ENCODE data around the gene ATP6V1E1.
"Not testable (repeated sequence)": the region's sequence is repeated elsewhere in the genome, so short reads cannot be mapped to it uniquely, and the experiment has no call there.

The ATP6V1E1 gene

DNA sequence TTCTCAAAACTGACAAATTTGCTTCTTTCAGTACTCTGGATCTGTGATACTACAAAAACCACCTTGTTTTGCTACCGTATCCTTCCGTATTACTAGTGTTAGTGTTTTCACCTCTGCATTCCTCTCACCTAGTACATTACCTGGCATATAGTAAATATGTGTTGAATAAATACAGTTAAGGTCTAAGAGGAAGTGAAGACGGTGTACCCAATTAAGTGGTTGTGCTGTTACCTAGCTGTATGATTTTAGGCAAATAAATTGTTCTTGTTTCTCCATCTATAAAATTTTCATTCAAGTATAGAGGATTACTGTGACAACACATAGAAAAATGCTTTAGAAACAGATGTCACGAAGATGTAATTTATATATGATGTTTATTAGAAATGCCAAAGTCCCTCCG is 18.9 kb upstream of the ATP6V1E1 start:
- no peak for ATAC-seq
- TF ChIP-seq, protein P1, sequence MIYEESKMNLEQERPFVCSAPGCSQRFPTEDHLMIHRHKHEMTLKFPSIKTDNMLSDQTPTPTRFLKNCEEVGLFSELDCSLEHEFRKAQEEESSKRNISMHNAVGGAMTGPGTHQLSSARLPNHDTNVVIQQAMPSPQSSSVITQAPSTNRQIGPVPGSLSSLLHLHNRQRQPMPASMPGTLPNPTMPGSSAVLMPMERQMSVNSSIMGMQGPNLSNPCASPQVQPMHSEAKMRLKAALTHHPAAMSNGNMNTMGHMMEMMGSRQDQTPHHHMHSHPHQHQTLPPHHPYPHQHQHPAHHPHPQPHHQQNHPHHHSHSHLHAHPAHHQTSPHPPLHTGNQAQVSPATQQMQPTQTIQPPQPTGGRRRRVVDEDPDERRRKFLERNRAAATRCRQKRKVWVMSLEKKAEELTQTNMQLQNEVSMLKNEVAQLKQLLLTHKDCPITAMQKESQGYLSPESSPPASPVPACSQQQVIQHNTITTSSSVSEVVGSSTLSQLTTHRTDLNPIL (CRISPR knock-in tag; IDR thresholded peaks at IDR 0.05; ENCODE audit: low read depth) = no peak
- TF ChIP-seq TOX (CRISPR knock-in tag; IDR thresholded peaks at IDR 0.05; ENCODE audit: borderline replicate concordance) (no peak), SNAI2 (CRISPR knock-in tag; IDR thresholded peaks at IDR 0.05) (no peak), BACH2 (CRISPR knock-in tag; IDR thresholded peaks at IDR 0.05; ENCODE audit: borderline replicate concordance) (no peak), ZNF565 (CRISPR knock-in tag; conservative IDR thresholded peaks at IDR 0.05; ENCODE audit: low read depth) (no peak), ESRRG (CRISPR knock-in tag; IDR thresholded peaks at IDR 0.05) (no peak), RARB (CRISPR knock-in tag; IDR thresholded peaks at IDR 0.05) (no peak), OSR1 (CRISPR knock-in tag; IDR thresholded peaks at IDR 0.05) (no peak), GLIS3 (CRISPR knock-in tag; IDR thresholded peaks at IDR 0.05) (no peak), ZC3H10 (CRISPR knock-in tag; IDR thresholded peaks at IDR 0.05) (no peak), ZNF8 (CRISPR knock-in tag; IDR thresholded peaks at IDR 0.05) (no peak), ISL1 (CRISPR knock-in tag; IDR thresholded peaks at IDR 0.05) (no peak), TCF4 (CRISPR knock-in tag; IDR thresholded peaks at IDR 0.05; ENCODE audit: borderline replicate concordance) (no peak), ZFP3 (CRISPR knock-in tag; IDR thresholded peaks at IDR 0.05) (no peak)
- TF ChIP-seq, protein P2, sequence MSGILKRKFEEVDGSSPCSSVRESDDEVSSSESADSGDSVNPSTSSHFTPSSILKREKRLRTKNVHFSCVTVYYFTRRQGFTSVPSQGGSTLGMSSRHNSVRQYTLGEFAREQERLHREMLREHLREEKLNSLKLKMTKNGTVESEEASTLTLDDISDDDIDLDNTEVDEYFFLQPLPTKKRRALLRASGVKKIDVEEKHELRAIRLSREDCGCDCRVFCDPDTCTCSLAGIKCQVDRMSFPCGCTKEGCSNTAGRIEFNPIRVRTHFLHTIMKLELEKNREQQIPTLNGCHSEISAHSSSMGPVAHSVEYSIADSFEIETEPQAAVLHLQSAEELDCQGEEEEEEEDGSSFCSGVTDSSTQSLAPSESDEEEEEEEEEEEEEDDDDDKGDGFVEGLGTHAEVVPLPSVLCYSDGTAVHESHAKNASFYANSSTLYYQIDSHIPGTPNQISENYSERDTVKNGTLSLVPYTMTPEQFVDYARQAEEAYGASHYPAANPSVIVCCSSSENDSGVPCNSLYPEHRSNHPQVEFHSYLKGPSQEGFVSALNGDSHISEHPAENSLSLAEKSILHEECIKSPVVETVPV (CRISPR knock-in tag; IDR thresholded peaks at IDR 0.05) = no peak
- TF ChIP-seq, protein P3, sequence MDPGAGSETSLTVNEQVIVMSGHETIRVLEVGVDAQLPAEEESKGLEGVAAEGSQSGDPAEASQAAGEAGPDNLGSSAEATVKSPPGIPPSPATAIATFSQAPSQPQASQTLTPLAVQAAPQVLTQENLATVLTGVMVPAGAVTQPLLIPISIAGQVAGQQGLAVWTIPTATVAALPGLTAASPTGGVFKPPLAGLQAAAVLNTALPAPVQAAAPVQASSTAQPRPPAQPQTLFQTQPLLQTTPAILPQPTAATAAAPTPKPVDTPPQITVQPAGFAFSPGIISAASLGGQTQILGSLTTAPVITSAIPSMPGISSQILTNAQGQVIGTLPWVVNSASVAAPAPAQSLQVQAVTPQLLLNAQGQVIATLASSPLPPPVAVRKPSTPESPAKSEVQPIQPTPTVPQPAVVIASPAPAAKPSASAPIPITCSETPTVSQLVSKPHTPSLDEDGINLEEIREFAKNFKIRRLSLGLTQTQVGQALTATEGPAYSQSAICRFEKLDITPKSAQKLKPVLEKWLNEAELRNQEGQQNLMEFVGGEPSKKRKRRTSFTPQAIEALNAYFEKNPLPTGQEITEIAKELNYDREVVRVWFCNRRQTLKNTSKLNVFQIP (CRISPR knock-in tag; IDR thresholded peaks at IDR 0.05; ENCODE audit: borderline replicate concordance, low read depth) = no peak
- TF ChIP-seq, protein P4, sequence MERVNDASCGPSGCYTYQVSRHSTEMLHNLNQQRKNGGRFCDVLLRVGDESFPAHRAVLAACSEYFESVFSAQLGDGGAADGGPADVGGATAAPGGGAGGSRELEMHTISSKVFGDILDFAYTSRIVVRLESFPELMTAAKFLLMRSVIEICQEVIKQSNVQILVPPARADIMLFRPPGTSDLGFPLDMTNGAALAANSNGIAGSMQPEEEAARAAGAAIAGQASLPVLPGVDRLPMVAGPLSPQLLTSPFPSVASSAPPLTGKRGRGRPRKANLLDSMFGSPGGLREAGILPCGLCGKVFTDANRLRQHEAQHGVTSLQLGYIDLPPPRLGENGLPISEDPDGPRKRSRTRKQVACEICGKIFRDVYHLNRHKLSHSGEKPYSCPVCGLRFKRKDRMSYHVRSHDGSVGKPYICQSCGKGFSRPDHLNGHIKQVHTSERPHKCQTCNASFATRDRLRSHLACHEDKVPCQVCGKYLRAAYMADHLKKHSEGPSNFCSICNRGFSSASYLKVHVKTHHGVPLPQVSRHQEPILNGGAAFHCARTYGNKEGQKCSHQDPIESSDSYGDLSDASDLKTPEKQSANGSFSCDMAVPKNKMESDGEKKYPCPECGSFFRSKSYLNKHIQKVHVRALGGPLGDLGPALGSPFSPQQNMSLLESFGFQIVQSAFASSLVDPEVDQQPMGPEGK (CRISPR knock-in tag; IDR thresholded peaks at IDR 0.05; ENCODE audit: borderline replicate concordance) = no peak
- TF ChIP-seq, protein P5, sequence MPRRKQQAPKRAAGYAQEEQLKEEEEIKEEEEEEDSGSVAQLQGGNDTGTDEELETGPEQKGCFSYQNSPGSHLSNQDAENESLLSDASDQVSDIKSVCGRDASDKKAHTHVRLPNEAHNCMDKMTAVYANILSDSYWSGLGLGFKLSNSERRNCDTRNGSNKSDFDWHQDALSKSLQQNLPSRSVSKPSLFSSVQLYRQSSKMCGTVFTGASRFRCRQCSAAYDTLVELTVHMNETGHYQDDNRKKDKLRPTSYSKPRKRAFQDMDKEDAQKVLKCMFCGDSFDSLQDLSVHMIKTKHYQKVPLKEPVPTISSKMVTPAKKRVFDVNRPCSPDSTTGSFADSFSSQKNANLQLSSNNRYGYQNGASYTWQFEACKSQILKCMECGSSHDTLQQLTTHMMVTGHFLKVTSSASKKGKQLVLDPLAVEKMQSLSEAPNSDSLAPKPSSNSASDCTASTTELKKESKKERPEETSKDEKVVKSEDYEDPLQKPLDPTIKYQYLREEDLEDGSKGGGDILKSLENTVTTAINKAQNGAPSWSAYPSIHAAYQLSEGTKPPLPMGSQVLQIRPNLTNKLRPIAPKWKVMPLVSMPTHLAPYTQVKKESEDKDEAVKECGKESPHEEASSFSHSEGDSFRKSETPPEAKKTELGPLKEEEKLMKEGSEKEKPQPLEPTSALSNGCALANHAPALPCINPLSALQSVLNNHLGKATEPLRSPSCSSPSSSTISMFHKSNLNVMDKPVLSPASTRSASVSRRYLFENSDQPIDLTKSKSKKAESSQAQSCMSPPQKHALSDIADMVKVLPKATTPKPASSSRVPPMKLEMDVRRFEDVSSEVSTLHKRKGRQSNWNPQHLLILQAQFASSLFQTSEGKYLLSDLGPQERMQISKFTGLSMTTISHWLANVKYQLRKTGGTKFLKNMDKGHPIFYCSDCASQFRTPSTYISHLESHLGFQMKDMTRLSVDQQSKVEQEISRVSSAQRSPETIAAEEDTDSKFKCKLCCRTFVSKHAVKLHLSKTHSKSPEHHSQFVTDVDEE (CRISPR knock-in tag; IDR thresholded peaks at IDR 0.05) = no peak

DNA sequence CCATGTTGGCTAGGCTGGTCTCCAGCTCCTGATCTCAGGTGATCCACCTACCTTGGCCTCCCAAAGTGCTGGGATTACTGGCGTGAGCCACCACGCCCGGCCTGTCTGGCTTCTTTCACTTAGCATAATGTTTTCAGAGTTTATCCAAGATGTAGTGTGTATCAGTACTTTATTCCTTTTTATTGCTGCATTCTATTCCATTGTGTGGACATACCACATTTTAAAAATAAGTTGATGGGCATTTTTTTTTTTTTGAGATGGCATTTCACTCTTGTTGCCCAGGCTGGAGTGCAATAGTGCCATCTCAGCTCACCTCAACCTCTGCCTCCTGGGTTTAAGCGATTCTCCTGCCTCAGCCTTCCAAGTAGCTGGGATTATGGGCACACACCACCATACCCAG is 13.8 kb upstream of the ATP6V1E1 start:
- peak; percentile 96 for TF ChIP-seq ZNF8 (CRISPR knock-in tag; IDR thresholded peaks at IDR 0.05)
- not testable (repeated sequence) for ATAC-seq

DNA sequence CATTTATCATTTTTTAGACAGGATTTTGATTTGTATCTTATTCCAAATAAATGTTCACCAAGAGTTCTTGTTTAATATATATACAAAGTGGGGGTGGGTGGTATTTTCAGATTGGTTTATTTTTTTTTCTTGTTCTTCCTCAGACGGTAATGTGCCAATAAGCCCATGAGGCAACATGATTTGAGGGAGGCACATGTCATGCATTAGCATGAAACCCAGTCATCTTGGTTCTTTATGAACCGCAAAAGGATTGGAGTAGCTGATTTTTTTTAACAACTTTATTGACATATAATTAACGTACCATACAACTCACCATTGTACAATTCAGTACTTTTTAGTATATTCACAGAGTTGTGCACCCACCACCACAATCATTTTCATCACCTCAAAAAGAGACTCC is 12.7 kb upstream of the ATP6V1E1 start:
- no peak for ATAC-seq
- TF ChIP-seq ZFP3 (CRISPR knock-in tag; IDR thresholded peaks at IDR 0.05) = no peak
- TF ChIP-seq ZNF8 (CRISPR knock-in tag; IDR thresholded peaks at IDR 0.05) = no peak
- no peak for TF ChIP-seq ZNF565 (CRISPR knock-in tag; conservative IDR thresholded peaks at IDR 0.05; ENCODE audit: low read depth)
- TF ChIP-seq PPARA (CRISPR knock-in tag; IDR thresholded peaks at IDR 0.05; ENCODE audit: borderline replicate concordance) = no peak
- TF ChIP-seq CSDC2 (CRISPR knock-in tag; IDR thresholded peaks at IDR 0.05) = no peak
- TF ChIP-seq ZC3H10 (CRISPR knock-in tag; IDR thresholded peaks at IDR 0.05) = no peak
- TF ChIP-seq BACH2 (CRISPR knock-in tag; IDR thresholded peaks at IDR 0.05; ENCODE audit: borderline replicate concordance) = no peak
- TF ChIP-seq GLIS3 (CRISPR knock-in tag; IDR thresholded peaks at IDR 0.05) = no peak
- TF ChIP-seq RARB (CRISPR knock-in tag; IDR thresholded peaks at IDR 0.05) = no peak
- no peak for TF ChIP-seq ESRRG (CRISPR knock-in tag; IDR thresholded peaks at IDR 0.05)
- no peak for TF ChIP-seq ARNTL (CRISPR knock-in tag; IDR thresholded peaks at IDR 0.05; ENCODE audit: borderline replicate concordance, low read depth)
- TF ChIP-seq SNAI2 (CRISPR knock-in tag; IDR thresholded peaks at IDR 0.05) = no peak
- no peak for TF ChIP-seq ZFP30 (CRISPR knock-in tag; IDR thresholded peaks at IDR 0.05)
- TF ChIP-seq, protein P2 (CRISPR knock-in tag; IDR thresholded peaks at IDR 0.05) = no peak
- no peak for TF ChIP-seq TCF4 (CRISPR knock-in tag; IDR thresholded peaks at IDR 0.05; ENCODE audit: borderline replicate concordance)
- TF ChIP-seq, protein P3 (CRISPR knock-in tag; IDR thresholded peaks at IDR 0.05; ENCODE audit: borderline replicate concordance, low read depth) = no peak

All from SK-N-SH treated with all-trans-retinoic acid at 6 μM for 48 hours (cell line).